GM13976 (cell line): ENCODE results near the gene GTF2H4.
"Not testable (repeated sequence)": the region's sequence is repeated elsewhere in the genome, so short reads cannot be mapped to it uniquely, and the experiment has no call there.

Experiments
- DNase-seq: peaks from one replicate; pipeline ENCODE4 v3.0.0; 2012; ENCODE audit warnings: low spot score
- in situ Hi-C: fragments of 300-500 bp; cut with MboI; formaldehyde crosslinking; loops from one replicate; pipeline ENCODE4 v1.12.0; 2022; ENCODE audit warnings: low sequenced_read_pairs, mixed read lengths, inconsistent platforms; ENCODE audit not compliant: unreplicated experiment
- TF ChIP-seq, protein P1 (sequence below): IDR thresholded peaks from 2 replicates; pipeline ENCODE4 v1.5.1; 2012; ENCODE audit warnings: borderline replicate concordance, mild to moderate bottlenecking; ENCODE audit not compliant: insufficient read depth; ENCODE audit errors: extremely low read depth, missing control alignments, control extremely low read depth

Gene GTF2H4

DNA sequence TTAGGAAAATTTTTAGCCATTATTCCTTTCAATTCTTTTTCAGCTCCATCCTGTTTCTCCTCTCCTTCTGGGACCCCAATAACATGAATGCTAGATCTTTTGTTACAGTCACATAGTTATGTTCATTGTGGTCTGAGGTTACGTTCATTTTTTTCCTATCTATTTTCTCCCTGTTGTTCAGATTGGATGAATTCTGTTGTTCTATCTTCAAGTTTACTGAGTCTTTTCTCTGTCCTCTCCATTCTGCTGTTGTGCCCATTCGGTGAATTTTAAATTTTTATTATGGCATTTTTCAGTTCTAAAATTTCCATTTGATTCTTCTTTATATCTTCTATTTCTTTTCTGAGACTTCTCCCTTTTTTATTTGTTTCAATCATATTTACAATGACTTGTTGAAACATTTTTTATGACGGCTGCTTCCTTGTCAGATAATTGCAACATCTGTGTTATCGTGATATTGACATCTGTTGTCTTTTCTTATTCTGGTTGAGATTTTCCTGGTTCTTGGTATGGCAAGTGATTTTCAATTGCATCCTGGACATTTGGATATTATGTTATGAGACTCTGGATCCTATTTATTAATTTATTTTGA is 36.3 kb upstream of the GTF2H4 start:
- TF ChIP-seq, protein P1, sequence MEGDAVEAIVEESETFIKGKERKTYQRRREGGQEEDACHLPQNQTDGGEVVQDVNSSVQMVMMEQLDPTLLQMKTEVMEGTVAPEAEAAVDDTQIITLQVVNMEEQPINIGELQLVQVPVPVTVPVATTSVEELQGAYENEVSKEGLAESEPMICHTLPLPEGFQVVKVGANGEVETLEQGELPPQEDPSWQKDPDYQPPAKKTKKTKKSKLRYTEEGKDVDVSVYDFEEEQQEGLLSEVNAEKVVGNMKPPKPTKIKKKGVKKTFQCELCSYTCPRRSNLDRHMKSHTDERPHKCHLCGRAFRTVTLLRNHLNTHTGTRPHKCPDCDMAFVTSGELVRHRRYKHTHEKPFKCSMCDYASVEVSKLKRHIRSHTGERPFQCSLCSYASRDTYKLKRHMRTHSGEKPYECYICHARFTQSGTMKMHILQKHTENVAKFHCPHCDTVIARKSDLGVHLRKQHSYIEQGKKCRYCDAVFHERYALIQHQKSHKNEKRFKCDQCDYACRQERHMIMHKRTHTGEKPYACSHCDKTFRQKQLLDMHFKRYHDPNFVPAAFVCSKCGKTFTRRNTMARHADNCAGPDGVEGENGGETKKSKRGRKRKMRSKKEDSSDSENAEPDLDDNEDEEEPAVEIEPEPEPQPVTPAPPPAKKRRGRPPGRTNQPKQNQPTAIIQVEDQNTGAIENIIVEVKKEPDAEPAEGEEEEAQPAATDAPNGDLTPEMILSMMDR, result no peak
- in situ Hi-C loops, result no loop called here
- DNase-seq, result no peak

- in situ Hi-C loops, result no loop called here
- no peak for DNase-seq
- TF ChIP-seq, protein P1, result no peak
Measured at GRCh38 chr6:30873137-30873640, 34.8 kb upstream of the GTF2H4 start.

GRCh38 chr6:30873795-30874194 is 34.2 kb upstream of the GTF2H4 start:
- DNase-seq, in situ Hi-C loops: not testable (repeated sequence)

DNA sequence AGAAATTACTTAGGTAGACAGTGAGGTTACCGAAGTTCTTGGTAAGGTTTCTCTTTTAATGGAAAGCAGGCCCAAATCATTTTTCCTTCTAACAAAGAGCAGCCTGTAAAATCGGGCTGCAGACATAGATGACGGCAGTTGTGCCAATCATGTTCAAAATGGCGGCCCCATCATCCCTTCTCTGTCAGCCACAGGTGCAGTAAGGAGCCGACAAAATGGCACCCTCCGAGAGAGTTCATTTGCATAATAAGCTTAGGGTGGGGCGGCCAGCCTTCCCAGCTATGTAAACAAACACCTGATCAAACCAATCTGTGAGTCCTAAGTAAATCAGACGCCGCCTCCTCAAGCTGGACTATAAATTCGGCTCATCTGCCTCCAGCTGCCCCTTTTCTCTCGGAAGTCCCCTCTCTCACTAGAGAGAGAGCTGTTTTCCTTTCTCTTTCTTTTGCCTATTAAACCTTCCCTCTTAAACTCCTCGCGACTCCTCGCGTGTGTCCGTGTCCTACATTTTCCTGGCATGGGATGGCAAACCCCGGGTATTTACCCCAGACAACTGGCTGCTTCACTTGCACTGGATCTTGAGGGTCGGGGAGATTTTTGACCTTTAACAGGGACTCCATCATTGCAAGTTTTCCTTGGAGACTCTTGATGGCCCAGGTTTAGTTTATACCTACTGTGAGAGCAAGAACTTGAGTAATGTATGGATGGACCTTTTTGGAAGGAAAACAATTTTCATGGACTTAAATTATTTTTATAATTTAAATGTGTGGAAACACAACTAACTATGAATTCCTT is 32.6 kb upstream of the GTF2H4 start:
- in situ Hi-C loops, result no loop called here
- no peak for DNase-seq
- TF ChIP-seq, protein P1, result no peak

DNA sequence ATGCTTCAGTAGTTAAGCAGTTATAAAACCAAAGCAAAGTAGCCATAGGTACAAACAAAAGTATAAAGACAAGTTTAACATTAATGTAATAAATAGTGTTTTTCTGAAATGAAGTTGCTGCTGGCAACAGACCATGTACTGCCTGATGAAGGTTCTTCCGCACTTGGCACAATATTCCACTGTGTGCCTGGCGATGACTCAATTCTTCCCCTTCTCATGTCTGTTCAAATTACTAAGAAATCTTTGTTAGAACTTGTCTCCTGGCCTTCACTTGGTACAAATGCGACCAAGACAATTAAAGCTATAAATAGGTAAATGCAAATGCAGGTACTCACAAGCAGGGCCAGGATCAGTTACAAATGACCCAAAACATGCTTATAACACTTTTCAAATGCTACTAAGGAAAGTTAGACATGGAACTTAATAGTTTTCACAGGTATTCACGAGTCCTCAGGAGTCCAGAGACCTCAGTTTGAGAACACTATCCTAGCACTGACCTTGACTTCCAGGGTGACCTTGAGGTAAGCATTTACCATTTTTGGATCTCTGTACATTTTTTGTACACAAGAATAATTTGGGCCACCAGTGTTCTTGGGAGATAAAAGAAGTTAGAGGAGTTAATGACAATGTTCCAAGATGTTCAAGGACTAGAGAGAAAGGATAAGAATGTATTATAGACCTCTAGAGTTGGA is 31.8 kb upstream of the GTF2H4 start:
- TF ChIP-seq, protein P1, result no peak
- in situ Hi-C loops, result no loop called here
- DNase-seq, result peak; percentile 6

DNA sequence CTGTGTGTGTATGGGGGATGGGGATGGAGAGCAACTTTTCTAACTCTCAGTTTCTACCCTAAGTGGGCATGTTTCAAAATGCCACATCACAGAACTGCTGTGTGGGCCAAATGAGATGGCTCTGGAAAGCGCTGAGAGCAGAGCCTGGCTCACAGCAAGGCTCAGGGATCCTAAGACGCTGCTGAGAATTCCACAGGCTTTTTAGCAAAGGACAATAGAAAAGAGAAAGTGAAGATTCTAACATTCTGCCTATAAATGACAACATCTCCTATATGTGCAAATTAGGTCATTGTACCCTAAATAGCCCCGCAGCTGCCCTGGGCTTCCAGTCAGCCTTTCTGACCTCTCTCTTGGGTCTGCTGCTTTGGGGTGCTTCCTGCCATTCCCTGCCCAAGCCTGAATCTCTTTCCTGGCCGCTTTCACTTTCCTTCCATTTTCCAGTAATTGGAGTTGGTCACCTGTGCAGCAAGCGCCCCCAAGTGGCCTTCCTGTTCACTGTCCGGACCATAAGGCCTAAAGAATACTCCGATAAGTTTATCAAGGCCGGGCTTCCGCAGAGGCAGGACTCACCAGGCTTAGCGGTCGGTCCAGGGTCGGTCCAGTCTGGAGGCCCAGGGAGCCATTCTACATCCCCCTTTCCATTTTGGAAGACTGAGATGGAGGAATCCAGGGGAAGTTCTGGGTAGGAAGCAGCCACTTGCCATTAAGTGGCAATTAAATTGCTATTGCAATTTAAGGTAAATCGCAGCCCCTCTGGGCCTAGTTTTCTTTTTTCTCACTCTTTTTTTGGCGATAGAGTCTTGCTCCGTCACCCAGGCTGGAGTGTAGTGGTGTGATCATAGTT is 30.4 kb upstream of the GTF2H4 start:
- TF ChIP-seq, protein P1, result peak; percentile 72
- in situ Hi-C loops, result no loop called here
- peak; percentile 77 for DNase-seq
